BE2C (cell line): ENCODE results near the gene HYDIN.

Source experiments
- DNase-seq: peaks from one replicate; pipeline ENCODE4 v3.0.0-alpha.2; 2020
- H3K27me3 ChIP-seq: fragments of 250-450 bp; sonication (Bioruptor Pico); 2 replicates; pipeline ENCODE4 v1.5.1; 2020; ENCODE audit warnings: mild to moderate bottlenecking
- H3K36me3 ChIP-seq: fragments of 250-450 bp; sonication (Bioruptor Pico); 2 replicates; pipeline ENCODE4 v1.5.1; 2020; ENCODE audit warnings: mild to moderate bottlenecking
- H3K4me1 ChIP-seq: fragments of 250-450 bp; sonication (Bioruptor Pico); 2 replicates; pipeline ENCODE4 v1.5.1; 2020
- H3K4me3 ChIP-seq: 2 replicates; pipeline ENCODE4 v1.5.1; 2011; ENCODE audit warnings: low read depth, low read length
- H3K9me3 ChIP-seq: fragments of 250-450 bp; sonication (Bioruptor Pico); 2 replicates; pipeline ENCODE4 v1.5.1; 2020
- CTCF ChIP-seq: IDR thresholded peaks from 2 replicates; pipeline ENCODE4 v1.5.1; 2012; ENCODE audit warnings: mild to moderate bottlenecking, low read depth, low read length

HYDIN gene

GRCh38 chr16:70768203-70768580, 462.3 kb downstream of the HYDIN start:
- Histone ChIP-seq H3K36me3 (peaks cover 9% of the 10 kb centered on the region), H3K4me3 (no peak overlapping the region), H3K4me1 (peaks cover 4% of the 10 kb centered on the region; the same call in 1 of the 2 replicates), H3K27me3 (no peaks in the 10 kb centered on the region), H3K9me3 (no peaks in the 10 kb centered on the region)
- DNase-seq, result no peak
- TF ChIP-seq CTCF, result no peak

GRCh38 chr16:70767377-70768202, 462.9 kb downstream of the HYDIN start:
- peaks cover 9% of the 10 kb centered on the region for H3K36me3 ChIP-seq
- peaks cover 4% of the 10 kb centered on the region; the same call in 1 of the 2 replicates for H3K4me1 ChIP-seq
- no peaks in the 10 kb centered on the region for H3K27me3 ChIP-seq
- no peak for TF ChIP-seq CTCF
- no peaks in the 10 kb centered on the region for H3K9me3 ChIP-seq
- no peak overlapping the region for H3K4me3 ChIP-seq
- no peak for DNase-seq

DNA sequence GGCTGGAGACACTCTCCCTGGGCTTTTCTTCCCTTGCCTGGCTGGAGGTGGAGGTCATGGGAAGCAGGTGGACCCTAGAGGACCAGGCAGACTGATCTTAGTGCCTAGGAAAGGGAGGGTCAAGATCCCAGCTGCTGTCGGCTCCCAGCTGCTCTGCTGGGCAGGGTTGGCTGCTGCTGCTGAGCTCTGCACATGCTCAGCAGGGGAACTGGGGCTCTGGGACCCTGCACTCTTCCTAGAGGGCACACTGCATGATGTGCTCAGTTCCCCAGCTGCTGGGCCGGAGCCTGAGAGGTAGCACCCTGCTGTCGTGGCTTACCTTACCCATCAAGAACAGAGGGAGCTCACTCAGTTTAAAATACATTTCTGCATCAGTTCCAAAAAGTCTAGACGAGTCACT, 463.9 kb downstream of the HYDIN start:
- no peak for TF ChIP-seq CTCF
- Histone ChIP-seq H3K36me3 (peaks cover 7% of the 10 kb centered on the region), H3K4me1 (peaks cover 4% of the 10 kb centered on the region; the same call in 1 of the 2 replicates), H3K27me3 (no peaks in the 10 kb centered on the region), H3K4me3 (no peak overlapping the region), H3K9me3 (no peaks in the 10 kb centered on the region)
- no peak for DNase-seq

DNA sequence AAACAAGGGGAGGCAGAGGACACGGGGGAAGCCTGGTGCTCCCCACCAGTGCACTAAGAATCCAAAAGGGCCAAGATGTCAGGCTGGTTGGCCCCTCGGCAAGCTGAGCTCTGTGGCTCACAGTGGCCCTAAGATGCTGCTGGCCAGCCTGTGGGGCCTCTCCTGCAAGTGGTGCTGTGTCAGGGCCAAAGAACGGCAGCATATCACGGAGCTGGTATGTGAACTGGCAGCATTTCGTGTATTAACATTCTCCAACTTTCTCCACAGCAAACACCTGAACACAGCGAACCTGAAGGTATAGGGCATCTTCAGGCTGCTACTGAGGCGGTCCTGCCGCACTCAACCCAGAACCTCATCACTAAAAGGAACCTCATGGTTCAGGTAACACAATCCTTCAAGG, 464.3 kb downstream of the HYDIN start:
- Histone ChIP-seq H3K27me3 (no peaks in the 10 kb centered on the region), H3K9me3 (no peaks in the 10 kb centered on the region), H3K4me1 (peaks cover 4% of the 10 kb centered on the region; the same call in 1 of the 2 replicates), H3K36me3 (peaks cover 5% of the 10 kb centered on the region), H3K4me3 (no peak overlapping the region)
- TF ChIP-seq CTCF, result no peak
- no peak for DNase-seq

GRCh38 chr16:70765491-70765890, 465.0 kb downstream of the HYDIN start:
- Histone ChIP-seq H3K36me3 (no peaks in the 10 kb centered on the region; the same call in none of the 2 replicates), H3K4me3 (no peak overlapping the region), H3K27me3 (no peaks in the 10 kb centered on the region), H3K4me1 (no peaks in the 10 kb centered on the region), H3K9me3 (no peaks in the 10 kb centered on the region)
- no peak for TF ChIP-seq CTCF
- DNase-seq, result no peak

DNA sequence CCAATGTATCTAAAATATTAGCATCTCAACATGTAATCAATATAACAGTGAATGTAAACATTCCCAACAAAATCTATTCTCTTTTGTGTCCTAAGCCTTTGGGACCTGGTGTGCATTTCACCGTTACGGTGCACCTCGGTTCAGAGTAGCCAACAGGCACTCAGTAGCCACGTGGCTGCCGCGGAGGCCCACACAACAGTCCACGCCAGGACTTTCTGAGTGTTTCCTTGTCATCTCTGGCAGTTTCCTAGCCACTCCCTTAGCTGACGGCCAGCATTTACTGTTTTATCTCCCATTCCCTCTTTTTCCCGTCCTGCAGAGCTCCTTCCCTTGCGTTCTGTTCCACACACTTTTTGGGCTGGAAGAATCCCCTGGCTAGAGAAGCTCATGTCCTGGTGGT, 465.9 kb downstream of the HYDIN start:
- H3K27me3 ChIP-seq, result no peaks in the 10 kb centered on the region
- H3K36me3 ChIP-seq, result no peaks in the 10 kb centered on the region; the same call in none of the 2 replicates
- H3K9me3 ChIP-seq, result no peaks in the 10 kb centered on the region
- no peak overlapping the region for H3K4me3 ChIP-seq
- no peak for DNase-seq
- H3K4me1 ChIP-seq, result no peaks in the 10 kb centered on the region
- no peak for TF ChIP-seq CTCF
